CD4-positive, CD25-positive, alpha-beta regulatory T cell (primary cell): ENCODE results near the gene C5orf22. TPM values are rescaled to one million over a fixed set of nuclear protein-coding genes. Genes with fewer than 3 reads are reported as not detected.
"Not testable (repeated sequence)": the region's sequence is repeated elsewhere in the genome, so short reads cannot be mapped to it uniquely, and the experiment has no call there.

ENCODE experiments used
- ATAC-seq, 2 donors: fragments of 150-1000 bp; cut with Tn5 transposase; one replicate each; pipeline ENCODE4 v1.10.0; 2021; ENCODE audit warnings: low read depth in 2 of 2, moderate number of reproducible peaks in 2 of 2, moderate library complexity in 1 of 2
- DNase-seq, 3 donors: peaks; one replicate each; pipeline versions ENCODE4 v3.0.0 to v3.0.0-alpha.2; 2012 to 2022; ENCODE audit warnings: mixed read lengths in 1 of 3
- H3K27ac ChIP-seq: one replicate; pipeline ENCODE4 v1.7.0; 2013; ENCODE audit warnings: mild to moderate bottlenecking, low read length; ENCODE audit not compliant: insufficient read depth, poor library complexity, severe bottlenecking
- H3K27me3 ChIP-seq: one replicate; pipeline ENCODE4 v1.7.0; 2013; ENCODE audit warnings: low read length; ENCODE audit not compliant: control insufficient read depth, insufficient read depth
- H3K36me3 ChIP-seq: one replicate; pipeline ENCODE4 v1.7.0; 2013; ENCODE audit warnings: mild to moderate bottlenecking, low read length, moderate library complexity; ENCODE audit not compliant: control insufficient read depth, insufficient read depth
- H3K4me1 ChIP-seq: 2 replicates; pipeline ENCODE4 v1.7.0; 2013; ENCODE audit warnings: mild to moderate bottlenecking, low read length; ENCODE audit not compliant: insufficient read depth, control insufficient read depth, poor library complexity, severe bottlenecking
- H3K4me3 ChIP-seq: one replicate; pipeline ENCODE4 v1.7.0; 2013; ENCODE audit warnings: low read depth, mild to moderate bottlenecking, low read length, moderate library complexity
- H3K9me3 ChIP-seq, 2 experiments: 1 replicate in 1 of 2; 2 replicates in 1 of 2; pipeline ENCODE4 v1.7.0; 2013; ENCODE audit warnings: low read length in 2 of 2, mild to moderate bottlenecking in 1 of 2, moderate library complexity in 1 of 2; ENCODE audit not compliant: control insufficient read depth in 2 of 2
- H3K27ac Mint-ChIP-seq, 3 donors: one replicate each; pipeline ENCODE4 v1.8.0; 2020 to 2022; ENCODE audit warnings: mild to moderate bottlenecking in 3 of 3, mixed read lengths in 3 of 3, moderate library complexity in 2 of 3
- H3K27me3 Mint-ChIP-seq: one replicate; pipeline ENCODE4 v1.8.0; 2022; ENCODE audit warnings: mild to moderate bottlenecking, mixed read lengths
- H3K36me3 Mint-ChIP-seq: one replicate; pipeline ENCODE4 v1.8.0; 2020; ENCODE audit warnings: mixed read lengths
- H3K4me1 Mint-ChIP-seq, 4 donors: one replicate each; pipeline ENCODE4 v1.8.0; 2020 to 2022; ENCODE audit warnings: mixed read lengths in 4 of 4, mild to moderate bottlenecking in 1 of 4
- H3K4me3 Mint-ChIP-seq, 4 donors: one replicate each; pipeline ENCODE4 v1.8.0; 2020 to 2022; ENCODE audit warnings: mild to moderate bottlenecking in 4 of 4, mixed read lengths in 4 of 4, moderate library complexity in 3 of 4
- H3K9me3 Mint-ChIP-seq, 7 donors: one replicate each; pipeline ENCODE4 v1.8.0; 2020 to 2022; ENCODE audit warnings: mixed read lengths in 7 of 7, mild to moderate bottlenecking in 3 of 7, moderate library complexity in 2 of 7
- polyA plus RNA-seq, 4 donors: library from polyadenylated mRNA; unstranded; fragments of 300-500 nt; fragmentation: Illumina TruSeq; gene quantifications; one replicate each; pipeline ENCODE4 v1.2.3, GENCODE V29; 2021
- total RNA-seq: library from RNA; stranded (reverse); gene quantifications from one replicate; pipeline ENCODE4 v1.2.3, GENCODE V29; 2022

C5orf22 gene
- total and polyA plus RNA-seq, 5 donors from 2014 or later = 15.0 to 29.9 (median 26.5) TPM

DNA sequence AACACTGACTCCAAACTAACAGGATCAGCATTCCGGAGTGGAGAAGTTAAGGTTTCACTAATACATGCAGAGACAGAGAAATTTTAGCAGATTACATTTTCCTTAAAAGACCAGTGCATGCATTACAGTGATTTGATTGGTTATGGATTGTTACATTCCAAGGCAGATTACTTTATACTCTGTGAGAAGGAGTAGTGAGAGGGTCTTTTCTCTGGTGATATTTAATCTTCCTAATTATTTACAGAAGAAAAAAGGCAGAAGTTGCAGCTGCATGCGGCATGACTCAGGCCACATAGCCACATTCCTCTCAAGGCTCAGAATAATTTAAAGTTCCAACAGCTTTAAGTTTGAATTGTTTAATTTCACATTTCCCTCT lies 53.8 kb downstream of the C5orf22 start:
- H3K27ac Mint-ChIP-seq = no peak overlapping the region
- H3K36me3 ChIP-seq = no peaks in the 10 kb centered on the region
- peaks cover 0 to 1% (median 0%) of the 10 kb centered on the region in 7 donors for H3K9me3 Mint-ChIP-seq
- no peak overlapping the region for H3K4me3 ChIP-seq
- no peaks in the 10 kb centered on the region for H3K27me3 ChIP-seq
- no peaks in the 10 kb centered on the region for H3K9me3 ChIP-seq
- H3K36me3 Mint-ChIP-seq = no peaks in the 10 kb centered on the region
- ATAC-seq (no peak), DNase-seq (no peak)
- H3K27ac ChIP-seq = no peak overlapping the region
- H3K4me3 Mint-ChIP-seq = no peak overlapping the region
- no peaks in the 10 kb centered on the region for H3K4me1 Mint-ChIP-seq
- no peaks in the 10 kb centered on the region for H3K4me1 ChIP-seq
- H3K27me3 Mint-ChIP-seq = peaks cover 10% of the 10 kb centered on the region

- no peak overlapping the region for H3K4me3 ChIP-seq
- Mint-ChIP-seq H3K9me3 (peaks cover 0 to 1% (median 0%) of the 10 kb centered on the region in 7 donors), H3K27ac (no peak overlapping the region), H3K4me3 (no peak overlapping the region), H3K36me3 (no peaks in the 10 kb centered on the region), H3K27me3 (peaks cover 10% of the 10 kb centered on the region), H3K4me1 (no peaks in the 10 kb centered on the region)
- ATAC-seq (no peak), DNase-seq (no peak)
- no peaks in the 10 kb centered on the region for H3K4me1 ChIP-seq
- no peaks in the 10 kb centered on the region for H3K36me3 ChIP-seq
- H3K27ac ChIP-seq = no peak overlapping the region
- no peaks in the 10 kb centered on the region for H3K27me3 ChIP-seq
- H3K9me3 ChIP-seq = no peaks in the 10 kb centered on the region
Observed at GRCh38 chr5:31587546-31587945, 55.4 kb downstream of the C5orf22 start.

GRCh38 chr5:31593665-31594064 lies 61.6 kb downstream of the C5orf22 start:
- Mint-ChIP-seq H3K9me3 (peaks cover 0 to 2% (median 0%) of the 10 kb centered on the region in 7 donors), H3K4me1 (no peaks in the 10 kb centered on the region), H3K36me3 (no peaks in the 10 kb centered on the region), H3K27me3 (peaks cover 13% of the 10 kb centered on the region), H3K4me3 (no peak overlapping the region), H3K27ac (no peak overlapping the region)
- Histone ChIP-seq H3K27me3 (peaks cover 2% of the 10 kb centered on the region), H3K9me3 (no peaks in the 10 kb centered on the region), H3K27ac (no peak overlapping the region), H3K4me3 (no peak overlapping the region), H3K4me1 (no peaks in the 10 kb centered on the region), H3K36me3 (no peaks in the 10 kb centered on the region)
- DNase-seq (no peak), ATAC-seq (no peak)

GRCh38 chr5:31596354-31596753 lies 64.3 kb downstream of the C5orf22 start:
- H3K27ac Mint-ChIP-seq = no peak overlapping the region
- no peak overlapping the region for H3K27ac ChIP-seq
- no peak for DNase-seq

GRCh38 chr5:31598640-31599611 lies 66.8 kb downstream of the C5orf22 start:
- no peaks in the 10 kb centered on the region for H3K36me3 ChIP-seq
- no peaks in the 10 kb centered on the region for H3K9me3 Mint-ChIP-seq
- ATAC-seq (no peak), DNase-seq (no peak)
- no peaks in the 10 kb centered on the region for H3K4me1 Mint-ChIP-seq
- no peaks in the 10 kb centered on the region for H3K9me3 ChIP-seq
- peaks cover 15% of the 10 kb centered on the region for H3K27me3 Mint-ChIP-seq
- no peak overlapping the region for H3K27ac Mint-ChIP-seq
- H3K4me1 ChIP-seq = no peaks in the 10 kb centered on the region
- no peak overlapping the region for H3K27ac ChIP-seq
- H3K4me3 Mint-ChIP-seq = no peak overlapping the region
- peaks cover 4% of the 10 kb centered on the region for H3K27me3 ChIP-seq
- no peak overlapping the region for H3K4me3 ChIP-seq
- H3K36me3 Mint-ChIP-seq = no peaks in the 10 kb centered on the region

More at GRCh38 chr5:31596354-31596753, 64.3 kb downstream of the C5orf22 start:
- Mint-ChIP-seq H3K4me3 (no peak overlapping the region), H3K36me3 (no peaks in the 10 kb centered on the region), H3K4me1 (no peaks in the 10 kb centered on the region), H3K27me3 (peaks cover 20% of the 10 kb centered on the region), H3K9me3 (peaks cover 0 to 2% (median 0%) of the 10 kb centered on the region in 7 donors)
- Histone ChIP-seq H3K36me3 (no peaks in the 10 kb centered on the region), H3K27me3 (peaks cover 4% of the 10 kb centered on the region), H3K4me3 (no peak overlapping the region), H3K4me1 (no peaks in the 10 kb centered on the region), H3K9me3 (no peaks in the 10 kb centered on the region)
- ATAC-seq = no peak

GRCh38 chr5:31602305-31602704 lies 70.2 kb downstream of the C5orf22 start:
- H3K27me3 ChIP-seq, H3K4me1 Mint-ChIP-seq, H3K4me3 Mint-ChIP-seq, H3K36me3 ChIP-seq, H3K4me1 ChIP-seq, DNase-seq, H3K4me3 ChIP-seq, H3K36me3 Mint-ChIP-seq, H3K27ac Mint-ChIP-seq, H3K9me3 ChIP-seq, ATAC-seq, H3K27ac ChIP-seq, H3K9me3 Mint-ChIP-seq: not testable (repeated sequence)
- H3K27me3 Mint-ChIP-seq = peaks cover 21% of the 10 kb centered on the region

DNA sequence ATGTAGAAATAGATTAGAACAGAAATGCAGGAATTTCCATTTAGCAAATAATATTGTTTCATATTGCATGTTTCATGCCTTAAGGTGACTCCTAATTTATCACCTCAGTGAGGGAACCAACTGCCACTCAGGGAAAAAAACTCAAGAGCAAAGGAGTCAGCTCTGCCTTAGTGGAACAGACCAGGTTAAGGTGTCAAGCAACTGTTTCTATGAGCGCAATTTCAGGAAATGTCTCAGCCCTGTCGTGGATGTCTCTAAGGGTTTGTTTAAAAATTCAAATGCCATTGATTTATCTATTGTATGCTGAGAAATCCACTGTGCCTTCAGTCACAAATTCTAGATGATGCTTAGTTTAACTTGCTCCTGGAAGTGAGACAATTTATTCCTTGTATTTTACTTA lies 72.1 kb downstream of the C5orf22 start:
- H3K4me1 ChIP-seq = no peaks in the 10 kb centered on the region
- no peak overlapping the region for H3K27ac Mint-ChIP-seq
- DNase-seq (no peak), ATAC-seq (no peak)
- H3K4me3 ChIP-seq = no peak overlapping the region
- no peaks in the 10 kb centered on the region for H3K9me3 Mint-ChIP-seq
- H3K36me3 ChIP-seq = no peaks in the 10 kb centered on the region
- H3K4me3 Mint-ChIP-seq = no peak overlapping the region
- H3K36me3 Mint-ChIP-seq = no peaks in the 10 kb centered on the region
- no peaks in the 10 kb centered on the region for H3K27me3 ChIP-seq
- H3K9me3 ChIP-seq = no peaks in the 10 kb centered on the region
- H3K4me1 Mint-ChIP-seq = no peaks in the 10 kb centered on the region
- H3K27ac ChIP-seq = no peak overlapping the region
- peaks cover 16% of the 10 kb centered on the region for H3K27me3 Mint-ChIP-seq

DNA sequence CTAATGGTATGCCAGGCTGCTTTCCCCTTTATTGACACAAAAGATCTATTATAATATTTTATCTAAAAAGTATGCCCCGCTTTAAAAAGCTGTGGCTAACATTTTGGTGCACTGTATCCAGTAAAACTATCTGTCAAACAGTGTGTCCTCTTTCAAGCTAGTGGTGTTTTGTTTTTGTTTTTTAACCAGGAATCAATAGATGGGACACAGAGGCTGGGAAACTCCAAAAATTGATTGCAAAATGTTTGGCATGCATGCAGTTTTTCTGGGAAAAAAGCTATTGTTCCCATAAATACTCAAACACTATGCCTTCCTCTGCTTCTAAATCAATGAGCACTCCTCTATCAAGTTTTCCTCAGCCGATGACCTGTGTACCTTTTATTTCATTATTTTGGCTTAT lies 72.5 kb downstream of the C5orf22 start:
- Histone ChIP-seq H3K27me3 (no peaks in the 10 kb centered on the region), H3K9me3 (no peaks in the 10 kb centered on the region), H3K4me3 (no peak overlapping the region), H3K4me1 (no peaks in the 10 kb centered on the region), H3K27ac (no peak overlapping the region), H3K36me3 (no peaks in the 10 kb centered on the region)
- no peak overlapping the region for H3K4me3 Mint-ChIP-seq
- DNase-seq (no peak), ATAC-seq (no peak)
- no peak overlapping the region for H3K27ac Mint-ChIP-seq
- no peaks in the 10 kb centered on the region for H3K9me3 Mint-ChIP-seq
- H3K36me3 Mint-ChIP-seq = no peaks in the 10 kb centered on the region
- peaks cover 14% of the 10 kb centered on the region for H3K27me3 Mint-ChIP-seq
- no peaks in the 10 kb centered on the region for H3K4me1 Mint-ChIP-seq
